KMS-11 (cell line): Measurements from ENCODE around the gene NXPH3.

ENCODE experiments used
- H2AFZ ChIP-seq: fragments of 200-600 bp; sonication (generic); 2 replicates; pipeline ENCODE4 v1.6.1; 2016; ENCODE audit warnings: antibody characterized with exemption, mixed run types, low read depth
- H3K27ac ChIP-seq: fragments of 200-600 bp; sonication (generic); 2 replicates; pipeline ENCODE4 v1.6.1; 2016; ENCODE audit warnings: mild to moderate bottlenecking, mixed run types
- H3K27me3 ChIP-seq: fragments of 200-600 bp; sonication (generic); 2 replicates; pipeline ENCODE4 v1.6.1; 2017; ENCODE audit warnings: mild to moderate bottlenecking, low read depth, mixed run types, moderate library complexity; ENCODE audit not compliant: insufficient read depth
- H3K36me3 ChIP-seq: fragments of 200-600 bp; sonication (generic); 2 replicates; pipeline ENCODE4 v1.6.1; 2017; ENCODE audit warnings: mild to moderate bottlenecking, mixed run types; ENCODE audit not compliant: insufficient read depth
- H3K4me1 ChIP-seq: fragments of 200-600 bp; sonication (generic); 2 replicates; pipeline ENCODE4 v1.6.1; 2016; ENCODE audit warnings: mild to moderate bottlenecking, low read depth, mixed run types; ENCODE audit not compliant: poor library complexity, severe bottlenecking
- H3K4me2 ChIP-seq: fragments of 200-600 bp; sonication (generic); 2 replicates; pipeline ENCODE4 v1.7.0; 2016; ENCODE audit warnings: mild to moderate bottlenecking, mixed run types
- H3K4me3 ChIP-seq: fragments of 200-600 bp; sonication (generic); IDR thresholded peaks from 2 replicates; pipeline ENCODE4 v1.6.1; 2017; ENCODE audit warnings: low read depth, low read length, mixed read lengths; ENCODE audit not compliant: insufficient read depth
- H3K79me2 ChIP-seq: fragments of 200-600 bp; sonication (generic); 2 replicates; pipeline ENCODE4 v1.6.1; 2016; ENCODE audit warnings: low read depth, mixed run types; ENCODE audit not compliant: insufficient read depth
- H3K9ac ChIP-seq: fragments of 200-600 bp; sonication (generic); 2 replicates; pipeline ENCODE4 v1.6.1; 2016; ENCODE audit warnings: mild to moderate bottlenecking, mixed run types
- H4K20me1 ChIP-seq: fragments of 200-600 bp; sonication (generic); 2 replicates; pipeline ENCODE4 v1.6.1; 2016; ENCODE audit warnings: mild to moderate bottlenecking, mixed run types; ENCODE audit not compliant: insufficient read depth
- TF ChIP-seq, protein P1 (sequence below): fragments of 200-600 bp; sonication (generic); conservative IDR thresholded peaks from 2 replicates; pipeline ENCODE4 v1.6.1; 2017; ENCODE audit warnings: low read depth, mild to moderate bottlenecking, antibody characterized with exemption, low read length, moderate library complexity, mixed read lengths

NXPH3 gene

DNA sequence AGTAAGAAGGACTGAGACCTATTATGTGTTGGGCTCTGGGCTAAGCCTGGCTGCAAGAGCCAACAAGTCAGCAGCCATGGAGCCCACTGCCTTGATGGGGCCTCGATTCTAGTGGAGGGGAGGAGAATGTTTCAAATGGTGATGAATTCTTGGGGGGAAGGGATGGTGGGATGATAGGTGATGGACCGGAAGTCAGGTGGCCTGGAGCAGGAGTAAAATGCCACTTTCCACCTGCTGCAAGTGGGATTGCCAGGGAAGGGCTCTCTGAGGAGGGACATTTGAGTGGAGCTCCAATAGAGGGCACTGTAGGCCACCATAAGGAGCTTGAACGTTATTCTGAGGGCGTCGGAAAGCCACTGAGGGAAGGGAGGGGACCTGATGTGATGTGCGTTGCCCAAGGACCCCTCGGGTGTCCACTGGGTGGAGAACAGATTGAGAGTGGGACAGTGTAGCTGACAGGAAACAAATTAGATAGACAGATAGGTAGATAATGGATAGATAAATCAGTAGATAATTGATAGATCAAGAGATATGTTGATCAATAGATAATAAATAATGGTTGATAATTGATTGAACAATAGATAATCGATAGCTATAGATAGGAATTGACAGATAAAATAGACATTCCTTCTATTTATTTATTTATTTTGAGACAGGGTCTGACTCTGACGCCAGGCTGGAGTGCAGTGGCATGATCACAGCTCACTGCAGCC lies 18.2 kb upstream of the NXPH3 start:
- Histone ChIP-seq H3K4me3 (no peak overlapping the region), H3K79me2 (no peaks in the 10 kb centered on the region), H3K36me3 (no peaks in the 10 kb centered on the region), H3K27ac (no peak overlapping the region), H2AFZ (no peak overlapping the region), H4K20me1 (no peaks in the 10 kb centered on the region), H3K27me3 (no peaks in the 10 kb centered on the region; the same call in 1 of the 2 replicates), H3K4me1 (peaks cover 8% of the 10 kb centered on the region), H3K9ac (no peak overlapping the region), H3K4me2 (no peak overlapping the region)
- TF ChIP-seq, protein P1, sequence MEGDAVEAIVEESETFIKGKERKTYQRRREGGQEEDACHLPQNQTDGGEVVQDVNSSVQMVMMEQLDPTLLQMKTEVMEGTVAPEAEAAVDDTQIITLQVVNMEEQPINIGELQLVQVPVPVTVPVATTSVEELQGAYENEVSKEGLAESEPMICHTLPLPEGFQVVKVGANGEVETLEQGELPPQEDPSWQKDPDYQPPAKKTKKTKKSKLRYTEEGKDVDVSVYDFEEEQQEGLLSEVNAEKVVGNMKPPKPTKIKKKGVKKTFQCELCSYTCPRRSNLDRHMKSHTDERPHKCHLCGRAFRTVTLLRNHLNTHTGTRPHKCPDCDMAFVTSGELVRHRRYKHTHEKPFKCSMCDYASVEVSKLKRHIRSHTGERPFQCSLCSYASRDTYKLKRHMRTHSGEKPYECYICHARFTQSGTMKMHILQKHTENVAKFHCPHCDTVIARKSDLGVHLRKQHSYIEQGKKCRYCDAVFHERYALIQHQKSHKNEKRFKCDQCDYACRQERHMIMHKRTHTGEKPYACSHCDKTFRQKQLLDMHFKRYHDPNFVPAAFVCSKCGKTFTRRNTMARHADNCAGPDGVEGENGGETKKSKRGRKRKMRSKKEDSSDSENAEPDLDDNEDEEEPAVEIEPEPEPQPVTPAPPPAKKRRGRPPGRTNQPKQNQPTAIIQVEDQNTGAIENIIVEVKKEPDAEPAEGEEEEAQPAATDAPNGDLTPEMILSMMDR, result peak; percentile 89

DNA sequence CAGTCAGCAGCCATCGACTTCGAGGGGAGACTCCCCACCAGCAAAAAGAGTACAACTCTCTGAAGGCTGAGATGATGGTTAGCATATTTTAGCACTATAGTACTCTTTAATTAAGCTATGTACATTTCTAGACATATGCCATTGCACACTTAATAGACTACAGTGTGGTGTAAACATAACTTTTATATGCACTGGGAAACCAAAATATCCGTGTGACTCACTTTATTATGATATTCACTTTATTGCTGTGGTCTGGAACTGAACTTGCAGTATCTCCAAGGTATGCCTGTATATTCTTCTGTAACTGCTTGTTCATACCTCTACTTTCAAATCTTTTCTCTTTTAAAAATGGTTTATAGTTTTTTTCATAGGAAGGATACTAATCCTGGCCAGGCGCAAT lies 11.0 kb upstream of the NXPH3 start:
- TF ChIP-seq, protein P1, result no peak
- H3K79me2 ChIP-seq, result no peaks in the 10 kb centered on the region

DNA sequence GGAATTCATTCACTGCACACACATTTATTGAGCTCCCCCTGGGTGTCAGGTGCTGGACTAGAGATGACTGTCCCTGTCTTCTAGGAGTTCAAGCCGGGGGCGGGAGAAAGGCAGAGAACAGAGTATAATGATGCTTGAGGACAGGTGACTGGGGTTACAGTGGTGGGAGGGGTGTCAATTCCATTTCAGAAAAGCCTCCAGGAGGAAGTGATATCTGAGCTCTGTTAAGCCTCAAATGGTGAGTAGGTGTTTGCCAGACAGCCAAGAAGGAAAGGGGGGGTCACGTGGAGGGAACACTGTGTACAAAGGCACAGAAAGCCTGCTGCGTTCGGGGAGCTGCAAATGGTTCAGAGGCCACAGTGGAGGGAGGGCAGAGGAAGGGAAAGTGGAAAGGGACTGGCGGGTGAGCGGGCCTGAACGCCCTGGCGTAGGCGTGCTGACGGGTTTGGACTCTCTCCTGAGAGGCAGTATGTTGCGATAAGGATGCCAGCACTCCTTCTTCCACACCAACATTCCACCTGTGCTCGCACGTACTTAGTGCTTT lies 9.7 kb upstream of the NXPH3 start:
- Histone ChIP-seq H4K20me1 (no peaks in the 10 kb centered on the region), H3K36me3 (no peaks in the 10 kb centered on the region), H3K9ac (no peak overlapping the region), H2AFZ (no peak overlapping the region), H3K79me2 (no peaks in the 10 kb centered on the region), H3K4me2 (no peak overlapping the region), H3K4me1 (peaks cover 15% of the 10 kb centered on the region), H3K27ac (no peak overlapping the region), H3K27me3 (peaks cover 36% of the 10 kb centered on the region), H3K4me3 (no peak overlapping the region)
- TF ChIP-seq, protein P1, result no peak

More for the DNA sequence above, 11.0 kb upstream of the NXPH3 start:
- peaks cover 29% of the 10 kb centered on the region for H3K27me3 ChIP-seq
- no peak overlapping the region for H3K4me3 ChIP-seq
- peaks cover 5% of the 10 kb centered on the region for H3K4me1 ChIP-seq
- no peak overlapping the region for H3K4me2 ChIP-seq
- H3K9ac ChIP-seq, result no peak overlapping the region
- no peak overlapping the region for H3K27ac ChIP-seq
- H3K36me3 ChIP-seq, result no peaks in the 10 kb centered on the region
- no peak overlapping the region for H2AFZ ChIP-seq
- H4K20me1 ChIP-seq, result no peaks in the 10 kb centered on the region

DNA sequence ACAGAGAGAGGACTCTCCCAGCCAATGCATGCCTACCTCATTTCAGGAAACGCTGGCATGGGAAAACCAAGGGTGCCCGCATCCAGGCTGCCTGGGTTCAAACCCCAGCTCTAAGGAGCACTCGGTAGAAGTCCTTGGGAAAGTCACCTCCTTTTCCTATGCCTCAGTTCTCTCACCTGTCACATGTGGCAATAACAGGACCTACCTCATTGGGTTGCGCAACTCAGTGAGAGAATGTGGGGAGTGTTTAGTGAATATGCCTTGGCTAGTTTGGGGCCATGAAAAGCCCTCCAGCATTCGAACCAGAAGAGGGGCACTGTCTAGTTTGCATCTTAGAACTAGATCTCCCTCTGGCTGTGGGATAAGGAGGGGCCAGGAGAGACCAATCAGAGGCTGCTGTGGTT lies 9.0 kb upstream of the NXPH3 start:
- Histone ChIP-seq H3K4me3 (no peak overlapping the region), H4K20me1 (no peaks in the 10 kb centered on the region), H3K4me2 (no peak overlapping the region), H3K79me2 (no peaks in the 10 kb centered on the region), H3K27me3 (peaks cover 42% of the 10 kb centered on the region), H3K27ac (no peak overlapping the region), H2AFZ (no peak overlapping the region), H3K4me1 (peaks cover 21% of the 10 kb centered on the region), H3K9ac (no peak overlapping the region), H3K36me3 (no peaks in the 10 kb centered on the region)
- TF ChIP-seq, protein P1, result no peak
